Endothelial cell of umbilical vein (primary cell): ENCODE results near the gene CHST11. TPM values are rescaled to one million over a fixed set of nuclear protein-coding genes. Genes with fewer than 3 reads are reported as not detected.

Experiments
- BruUV-seq: library from RNA; stranded (reverse); fragments of 400-500 nt; replicated peaks from 2 replicates; lab custom pipeline; 2021; lab: Mats Ljungman, UMichigan
- CTCF ChIA-PET: fragments of 300-600, 350-600 bp; sonication (Branson Sonifier 250); formaldehyde crosslinking; loops from one replicate; lab custom pipeline; 2021; ENCODE audit warnings: antibody characterized with exemption, inconsistent platforms; lab: Charles Lee
- POLR2A ChIA-PET: fragments of 300-600, 350-600 bp; sonication (Branson Sonifier 250); formaldehyde crosslinking; loops from one replicate; lab custom pipeline; 2021; ENCODE audit warnings: antibody characterized with exemption, inconsistent platforms; lab: Charles Lee
- DNase-seq: peaks from one replicate; pipeline ENCODE4 v3.0.0-alpha.2; 2011; ENCODE audit warnings: low read depth, low spot score
- FAIRE-seq: peaks from 2 replicates; lab custom pipeline; 2011; peaks lifted over from hg19 to GRCh38; lab: Jason Lieb, UNC
- H2AFZ ChIP-seq: 2 replicates; pipeline ENCODE4 v1.6.0; 2012; ENCODE audit warnings: low read depth, low read length, control low read depth, inconsistent platforms
- H3K27ac ChIP-seq: 2 replicates; pipeline ENCODE4 v1.5.1; 2011; ENCODE audit warnings: low read depth, mild to moderate bottlenecking, control low read depth, low read length, moderate library complexity; ENCODE audit not compliant: insufficient read depth
- H3K27me3 ChIP-seq, 2 experiments: 2 replicates each; pipeline versions ENCODE4 v1.6.0 to v1.6.1; 2011; ENCODE audit warnings: low read length in 2 of 2, mixed read lengths in 1 of 2; ENCODE audit not compliant: control insufficient read depth in 2 of 2, insufficient read depth in 2 of 2
- H3K36me3 ChIP-seq, 2 experiments: 2 replicates in 1 of 2; 3 replicates in 1 of 2; pipeline ENCODE4 v1.5.1; 2011; ENCODE audit warnings: low read length in 2 of 2, mild to moderate bottlenecking in 1 of 2, moderate library complexity in 1 of 2; ENCODE audit not compliant: control insufficient read depth in 2 of 2, insufficient read depth in 2 of 2; ENCODE audit errors: extremely low read depth in 1 of 2
- H3K4me1 ChIP-seq: 3 replicates; pipeline ENCODE4 v1.5.1; 2011; ENCODE audit warnings: mild to moderate bottlenecking, low read length; ENCODE audit not compliant: control insufficient read depth, insufficient read depth; ENCODE audit errors: extremely low read depth
- H3K4me2 ChIP-seq: 2 replicates; pipeline ENCODE4 v1.6.1; 2011; ENCODE audit warnings: low read length, control low read depth, mixed read lengths; ENCODE audit not compliant: insufficient read depth
- H3K4me3 ChIP-seq, 3 experiments: fragments of 200-600 bp in 1 of 3; sonication (generic), shearing (Covaris generic) in 1 of 3; replicated peaks in 1 of 3; 2 replicates each; pipeline ENCODE4 v1.5.1; 2011 to 2016; ENCODE audit warnings: control low read depth in 3 of 3, low read length in 3 of 3, mild to moderate bottlenecking in 2 of 3, inconsistent platforms in 1 of 3, low read depth in 1 of 3, moderate library complexity in 1 of 3; ENCODE audit not compliant: insufficient read depth in 1 of 3
- H3K79me2 ChIP-seq: 2 replicates; pipeline ENCODE4 v1.6.0; 2012; ENCODE audit warnings: low read length, inconsistent platforms; ENCODE audit not compliant: control insufficient read depth, insufficient read depth
- H3K9ac ChIP-seq: replicated peaks from 2 replicates; pipeline ENCODE3; 2011; ENCODE audit warnings: low read length, control low read depth; ENCODE audit not compliant: insufficient read depth; ENCODE audit errors: extremely low read depth
- H3K9me1 ChIP-seq: replicated peaks from 3 replicates; pipeline ENCODE4 v1.6.0; 2011; ENCODE audit warnings: mild to moderate bottlenecking, low read length; ENCODE audit not compliant: control insufficient read depth, insufficient read depth; ENCODE audit errors: extremely low read depth
- H3K9me3 ChIP-seq: replicated peaks from 2 replicates; pipeline ENCODE4 v1.5.1; 2012; ENCODE audit warnings: low read length, inconsistent platforms; ENCODE audit not compliant: control insufficient read depth, insufficient read depth
- H4K20me1 ChIP-seq: replicated peaks from 2 replicates; pipeline ENCODE3; 2011; ENCODE audit warnings: mild to moderate bottlenecking, low read length; ENCODE audit not compliant: control insufficient read depth, insufficient read depth; ENCODE audit errors: extremely low read depth
- CTCF ChIP-seq, 2 donors: IDR thresholded peaks; 1 replicate in 1 of 2; 2 replicates in 1 of 2; pipeline ENCODE4 v1.5.1; 2011; ENCODE audit warnings: low read length in 2 of 2, mild to moderate bottlenecking in 2 of 2, moderate library complexity in 2 of 2, control low read depth in 1 of 2, inconsistent platforms in 1 of 2, low read depth in 1 of 2; ENCODE audit not compliant: insufficient read depth in 1 of 2; ENCODE audit errors: extremely low read depth in 1 of 2
- EZH2 ChIP-seq: IDR thresholded peaks from 2 replicates; pipeline ENCODE4 v1.6.1; 2012; ENCODE audit warnings: borderline replicate concordance, low read depth, mild to moderate bottlenecking, moderate library complexity, low read length, inconsistent platforms; ENCODE audit not compliant: severe bottlenecking
- FOS ChIP-seq: IDR thresholded peaks from 2 replicates; pipeline ENCODE4 v1.6.1; 2011; ENCODE audit warnings: mild to moderate bottlenecking, low read length, moderate library complexity, borderline replicate concordance; ENCODE audit not compliant: insufficient read depth
- GATA2 ChIP-seq: IDR thresholded peaks from 2 replicates; pipeline ENCODE4 v1.7.0; 2011; ENCODE audit warnings: low read depth, mild to moderate bottlenecking, moderate library complexity, mixed read lengths, low read length; ENCODE audit not compliant: insufficient read length, insufficient read depth
- JUN ChIP-seq: IDR thresholded peaks from 2 replicates; pipeline ENCODE4 v1.6.1; 2011; ENCODE audit warnings: borderline replicate concordance, low read depth; ENCODE audit not compliant: insufficient read length, insufficient read depth
- MYC ChIP-seq: IDR thresholded peaks from one replicate; pipeline ENCODE4 v1.6.1; 2011; ENCODE audit warnings: mild to moderate bottlenecking, low read depth, low read length
- POLR2A ChIP-seq: IDR thresholded peaks from 2 replicates; pipeline ENCODE4 v1.6.1; 2012; ENCODE audit warnings: low read depth, mild to moderate bottlenecking, control low read depth, low read length
- POLR2AphosphoS5 ChIP-seq: IDR thresholded peaks from 2 replicates; pipeline ENCODE4 v1.6.1; 2012; ENCODE audit warnings: low read depth, mild to moderate bottlenecking, control low read depth, low read length, moderate library complexity; ENCODE audit not compliant: insufficient read depth
- dilution Hi-C: fragments of 300-500 bp; cut with MboI; formaldehyde crosslinking; loops from one replicate; pipeline ENCODE4 v1.15.0; 2019; ENCODE audit warnings: low sequenced_read_pairs; ENCODE audit not compliant: extremely low pct_ligation_motif_present
- intact Hi-C: fragments of 100-400 bp; cut with micrococcal nuclease; formaldehyde crosslinking; loops from one replicate; pipeline ENCODE4 v1.10.0; 2022
- polyA plus RNA-seq, 4 experiments: library from polyadenylated mRNA; depleted of rRNA in 3 of 4; stranded (reverse) in 3 of 4; unstranded in 1 of 4; fragments of >200 nt; gene quantifications; 2 replicates each; pipeline versions ENCODE4 v1.2.1 to v1.2.3, GENCODE V29; 2011 to 2012; ENCODE audit warnings: missing spikeins in 1 of 4
- total RNA-seq: library from RNA; stranded (reverse); gene quantifications from 2 replicates; pipeline ENCODE4 v1.2.3, GENCODE V29; 2021
- TF ChIP-seq, protein P1 (sequence below): IDR thresholded peaks from 2 replicates; pipeline ENCODE4 v1.6.1; 2011; ENCODE audit not compliant: insufficient read depth, insufficient read length

Gene CHST11
- total and polyA plus RNA-seq, 2 donors (not counting 3 experiments of a cell fraction or from before 2014, with no cell fraction given) = 19.7 to 20.9 TPM

- ChIA-PET POLR2A (no interaction called here), CTCF (no interaction called here)
- Histone ChIP-seq H3K36me3 (no peaks in the 10 kb centered on the region), H3K4me1 (no peaks in the 10 kb centered on the region), H3K4me3 (no peak overlapping the region), H3K9me3 (no peaks in the 10 kb centered on the region), H3K27ac (no peak overlapping the region), H3K4me2 (no peak overlapping the region), H3K9me1 (no peaks in the 10 kb centered on the region), H3K79me2 (no peaks in the 10 kb centered on the region), H3K9ac (no peak overlapping the region), H4K20me1 (no peaks in the 10 kb centered on the region), H2AFZ (no peak overlapping the region), H3K27me3 (no peaks in the 10 kb centered on the region)
- dilution Hi-C loops (no loop called here), intact Hi-C loops (no loop called here)
- no TSS peak for BruUV-seq
- DNase-seq (no peak), FAIRE-seq (no peak)
- TF ChIP-seq FOS (no peak), CTCF (IDR thresholded peaks at IDR 0.05; ENCODE audit: extremely low read depth in 1 of 2, insufficient read depth in 1 of 2, low read depth in 1 of 2, low read length in 2 of 2) (no peak), GATA2 (no peak), POLR2A (no peak), POLR2AphosphoS5 (no peak), MYC (no peak), JUN (no peak), EZH2 (no peak)
- TF ChIP-seq, protein P1, sequence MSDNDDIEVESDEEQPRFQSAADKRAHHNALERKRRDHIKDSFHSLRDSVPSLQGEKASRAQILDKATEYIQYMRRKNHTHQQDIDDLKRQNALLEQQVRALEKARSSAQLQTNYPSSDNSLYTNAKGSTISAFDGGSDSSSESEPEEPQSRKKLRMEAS = no peak
These were observed 279.1 kb downstream of the CHST11 start for GRCh38 chr12:104735801-104736200.
